SK-N-SH treated with all-trans-retinoic acid at 6 μM for 48 hours (cell line): ENCODE results near the gene MBNL2.

Experiments
- ARNTL ChIP-seq: fragments of 450-650 bp; formaldehyde crosslinking; IDR thresholded peaks from 2 replicates; pipeline ENCODE4 v1.5.0; 2020; ENCODE audit warnings: low read depth, mild to moderate bottlenecking, moderate library complexity, borderline replicate concordance
- CSDC2 ChIP-seq: fragments of 250-450 bp; sonication (Bioruptor Pico); IDR thresholded peaks from 2 replicates; pipeline ENCODE4 v1.5.0; 2020; ENCODE audit warnings: mild to moderate bottlenecking, moderate library complexity
- ISL1 ChIP-seq: fragments of 250-450 bp; sonication (Bioruptor Pico); IDR thresholded peaks from 2 replicates; pipeline ENCODE4 v2.1.2; 2022; ENCODE audit warnings: mild to moderate bottlenecking, moderate library complexity
- PATZ1 ChIP-seq: fragments of 250-450 bp; sonication (Bioruptor Pico); IDR thresholded peaks from 2 replicates; pipeline ENCODE4 v1.8.0; 2020; ENCODE audit warnings: mild to moderate bottlenecking, moderate library complexity, borderline replicate concordance
- RARB ChIP-seq: fragments of 250-450 bp; sonication (Bioruptor Pico); IDR thresholded peaks from 2 replicates; pipeline ENCODE4 v1.8.0; 2021; ENCODE audit warnings: mild to moderate bottlenecking, moderate library complexity
- ZNF70 ChIP-seq: fragments of 450-650 bp; formaldehyde crosslinking; IDR thresholded peaks from 2 replicates; pipeline ENCODE4 v1.5.0; 2020; ENCODE audit warnings: mild to moderate bottlenecking, moderate library complexity
- ZNF8 ChIP-seq: fragments of 450-650 bp; formaldehyde crosslinking; IDR thresholded peaks from 2 replicates; pipeline ENCODE4 v1.5.0; 2020; ENCODE audit warnings: mild to moderate bottlenecking, moderate library complexity

GRCh38 chr13:97432917-97433726 lies 211.0 kb downstream of the MBNL2 start:
- TF ChIP-seq ZNF70 (CRISPR knock-in tag) (no peak), ARNTL (CRISPR knock-in tag) (no peak), ZNF8 (no peak), ISL1 (no peak), PATZ1 (CRISPR knock-in tag) (no peak), CSDC2 (no peak), RARB (CRISPR knock-in tag) (no peak)
